ENCODE results near the gene PDRG1.

The PDRG1 gene

DNA sequence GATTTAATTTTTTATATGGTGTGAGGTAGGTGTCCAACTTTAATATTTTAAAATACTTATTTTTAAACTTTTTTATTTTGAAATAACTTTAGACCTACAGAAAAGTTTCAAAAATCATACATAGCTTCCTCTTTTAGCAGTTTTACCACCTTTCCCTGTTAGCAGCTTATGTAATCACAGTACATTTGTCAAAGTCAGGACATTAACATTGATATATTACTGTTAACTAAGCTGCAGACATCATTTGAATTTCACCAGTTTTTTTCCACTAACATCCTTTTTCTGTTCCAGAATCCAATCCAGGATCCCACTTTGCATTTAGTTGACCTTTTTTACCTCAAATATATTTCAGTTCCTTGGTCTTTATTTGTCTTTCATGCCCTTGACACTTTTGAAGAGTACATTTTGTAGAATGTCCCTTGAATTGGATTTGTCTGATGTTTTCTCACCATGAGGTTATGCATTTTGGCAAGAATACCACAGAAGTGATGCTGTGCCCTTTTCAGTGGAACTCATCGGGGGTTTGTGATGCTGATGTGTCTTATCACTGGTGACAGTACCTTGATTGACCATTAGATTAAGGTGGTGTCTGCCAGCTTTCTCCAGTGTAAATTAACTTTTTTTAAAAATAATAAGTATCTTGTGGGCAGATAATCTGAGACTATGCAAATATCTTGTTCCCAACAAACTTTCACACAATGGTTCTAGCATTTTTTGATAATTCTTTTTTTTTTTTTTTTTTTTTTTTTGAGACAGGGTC, 48.0 kb downstream of the PDRG1 start:
- DNase-seq: no peak

- DNase-seq: no peak
Observed at GRCh38 chr20:31901615-31902014, 50.2 kb downstream of the PDRG1 start.

- DNase-seq: no peak
Observed at GRCh38 chr20:31897541-31897940, 54.3 kb downstream of the PDRG1 start.

DNA sequence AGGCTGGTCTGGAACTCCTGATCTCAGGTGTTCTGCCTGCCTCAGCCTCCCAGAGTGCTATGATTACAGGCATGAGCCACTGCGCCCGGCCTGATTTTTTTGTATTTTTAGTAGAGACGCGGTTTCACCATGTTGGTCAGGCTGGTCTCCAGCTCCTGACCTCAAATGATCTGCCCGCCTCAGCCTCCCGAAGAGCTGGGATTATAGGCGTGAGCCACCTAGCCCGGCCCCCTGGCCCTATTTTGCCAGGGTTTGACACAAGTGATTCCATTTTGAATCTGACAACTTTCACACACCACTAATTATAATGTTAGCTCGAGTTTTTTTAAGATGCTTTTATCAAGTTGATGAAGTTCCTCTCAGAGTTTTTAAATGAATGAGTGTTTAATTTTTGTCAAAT, 55.8 kb downstream of the PDRG1 start:
- no peak for DNase-seq

GRCh38 chr20:31894980-31895675, 56.7 kb downstream of the PDRG1 start:
- DNase-seq: no peak
